RWPE1 (cell line): ENCODE results near the gene OLFM4.

ENCODE experiments used
- CTCF ChIA-PET: fragments of 350-600 bp; sonication (Branson Sonifier 250); formaldehyde crosslinking; extraction: SDS; loops from one replicate; lab custom pipeline; 2021; lab: Yijun Ruan, JAX
- POLR2A ChIA-PET: fragments of 400-600 bp; formaldehyde crosslinking; extraction: SDS; loops from one replicate; lab custom pipeline; 2020; ENCODE audit warnings: antibody characterized with exemption; ENCODE audit not compliant: low non-redundant PET; lab: Yijun Ruan, JAX
- DNase-seq: peaks from one replicate; pipeline ENCODE4 v3.0.0; 2012; ENCODE audit warnings: low spot score
- H3K27ac ChIP-seq: fragments of 450-650 bp; 2 replicates; pipeline ENCODE4 v1.5.1; 2017
- CTCF ChIP-seq: fragments of 450-650 bp; conservative IDR thresholded peaks from 2 replicates; pipeline ENCODE4 v1.5.1; 2017; ENCODE audit warnings: low read depth, mild to moderate bottlenecking

The OLFM4 gene

GRCh38 chr13:53020764-53021335 is 7.8 kb upstream of the OLFM4 start:
- ChIA-PET CTCF (no interaction called here), POLR2A (no interaction called here)
- DNase-seq, result no peak
- TF ChIP-seq CTCF, result no peak
- H3K27ac ChIP-seq, result no peak overlapping the region

GRCh38 chr13:53023246-53023645 is 5.4 kb upstream of the OLFM4 start:
- CTCF ChIA-PET, result interaction anchor here (0.9 kb wide), 1 partner anchor 101 kb away, joined by 3 read pairs; no protein-coding TSS in a partner anchor
- DNase-seq, result no peak
- H3K27ac ChIP-seq, result no peak overlapping the region
- no peak for TF ChIP-seq CTCF
- POLR2A ChIA-PET, result no interaction called here

GRCh38 chr13:53028063-53028462 is 550 bp upstream of the OLFM4 start:
- H3K27ac ChIP-seq, result no peak overlapping the region
- no peak for DNase-seq
- ChIA-PET CTCF (no interaction called here), POLR2A (no interaction called here)
- TF ChIP-seq CTCF, result no peak

GRCh38 chr13:53032849-53033248 is 4.2 kb downstream of the OLFM4 start:
- no peak for TF ChIP-seq CTCF
- ChIA-PET POLR2A (no interaction called here), CTCF (interaction anchor here (0.6 kb wide), 2 partner anchors 9 to 333 kb away, joined by 3 to 5 read pairs; no protein-coding TSS in a partner anchor)
- H3K27ac ChIP-seq, result no peak overlapping the region
- DNase-seq, result no peak

GRCh38 chr13:53038993-53039392 is 10.4 kb downstream of the OLFM4 start:
- DNase-seq, result no peak
- no peak for TF ChIP-seq CTCF
- CTCF ChIA-PET, result interaction anchor here (0.7 kb wide), 1 partner anchor 24 kb away, joined by 3 read pairs; no protein-coding TSS in a partner anchor
- POLR2A ChIA-PET, result no interaction called here
- H3K27ac ChIP-seq, result no peak overlapping the region

- TF ChIP-seq CTCF, result no peak
- H3K27ac ChIP-seq, result no peak overlapping the region
- CTCF ChIA-PET, result no interaction called here
- DNase-seq, result no peak
- POLR2A ChIA-PET, result no interaction called here
These were observed 13.4 kb downstream of the OLFM4 start for GRCh38 chr13:53041968-53042516.
